HepG2 (cell line): ENCODE data around the gene ANKRD13D. TPM values are rescaled to one million over a fixed set of nuclear protein-coding genes. Genes with fewer than 3 reads are reported as not detected.

Experiments
- ATAC-seq: fragments of 200-7000 bp; cut with Tn5 transposase; 3 replicates; pipeline ENCODE4 v1.9.1; 2020; ENCODE audit warnings: mild to moderate bottlenecking, moderate library complexity
- BruUV-seq: library from RNA; stranded (reverse); fragments of 400-500 nt; replicated peaks from 2 replicates; lab custom pipeline; 2021; lab: Mats Ljungman, UMichigan
- CTCF ChIA-PET: fragments of 300-600 bp; formaldehyde crosslinking; extraction: SDS; loops from one replicate; lab custom pipeline; 2021; ENCODE audit warnings: low total read pairs, inconsistent platforms, low intra/inter-chr PET ratio; lab: Yijun Ruan, JAX
- POLR2A ChIA-PET: fragments of 350-600 bp; sonication (Branson Sonifier 250); formaldehyde crosslinking; loops from one replicate; lab custom pipeline; 2020; ENCODE audit warnings: antibody characterized with exemption, inconsistent platforms; lab: Yijun Ruan, JAX
- DNase-seq: peaks from one replicate; pipeline ENCODE4 v3.0.0-alpha.2; 2015; ENCODE audit warnings: low spot score
- FAIRE-seq: peaks from 3 replicates; lab custom pipeline; 2011; peaks lifted over from hg19 to GRCh38; lab: Jason Lieb, UNC
- H2AFZ ChIP-seq: one replicate; pipeline ENCODE4 v1.6.1; 2011; ENCODE audit warnings: low read length, inconsistent platforms
- H3K27ac ChIP-seq: fragments of 300-600 bp; 3 replicates; pipeline ENCODE4 v1.8.0; 2011; ENCODE audit warnings: mixed run types, mild to moderate bottlenecking, mixed read lengths, low read length, inconsistent platforms; ENCODE audit not compliant: insufficient read depth; ENCODE audit errors: extremely low read length
- H3K27me3 ChIP-seq, 2 experiments: fragments of 200-600 bp in 1 of 2; 2 replicates in 1 of 2; 3 replicates in 1 of 2; pipeline versions ENCODE4 v1.6.0 to v1.8.0; 2011; ENCODE audit warnings: low read length in 2 of 2, mild to moderate bottlenecking in 2 of 2, moderate library complexity in 2 of 2, inconsistent platforms in 1 of 2; ENCODE audit not compliant: insufficient read depth in 2 of 2, control insufficient read depth in 1 of 2
- H3K36me3 ChIP-seq, 2 experiments: fragments of 200-600 bp in 1 of 2; replicated peaks in 1 of 2; 2 replicates in 1 of 2; 3 replicates in 1 of 2; pipeline versions ENCODE4 v1.5.1 to v1.8.0; 2011; ENCODE audit warnings: low read length in 2 of 2, inconsistent platforms in 1 of 2; ENCODE audit not compliant: insufficient read depth in 2 of 2, control insufficient read depth in 1 of 2
- H3K4me1 ChIP-seq: 2 replicates; pipeline ENCODE4 v1.5.1; 2012; ENCODE audit warnings: low read length, inconsistent platforms; ENCODE audit not compliant: insufficient read depth
- H3K4me2 ChIP-seq: 2 replicates; pipeline ENCODE4 v1.6.0; 2011; ENCODE audit warnings: low read depth, low read length, inconsistent platforms
- H3K4me3 ChIP-seq, 3 experiments: fragments of 200-600 bp in 1 of 3; sonication (generic), shearing (Covaris generic) in 1 of 3; replicated peaks in 1 of 3; 2 replicates each; pipeline ENCODE4 v1.5.1; 2011 to 2016; ENCODE audit warnings: low read length in 3 of 3, inconsistent platforms in 2 of 3, low read depth in 2 of 3, mild to moderate bottlenecking in 2 of 3, control low read depth in 1 of 3, mixed read lengths in 1 of 3; ENCODE audit not compliant: insufficient read depth in 1 of 3
- H3K79me2 ChIP-seq: one replicate; pipeline ENCODE4 v1.6.1; 2011; ENCODE audit warnings: low read length, inconsistent platforms; ENCODE audit not compliant: insufficient read depth
- H3K9ac ChIP-seq: 2 replicates; pipeline ENCODE4 v1.6.0; 2011; ENCODE audit warnings: mild to moderate bottlenecking, low read depth, low read length, inconsistent platforms; ENCODE audit not compliant: insufficient read depth
- H3K9me3 ChIP-seq: 2 replicates; pipeline ENCODE4 v1.5.1; 2012; ENCODE audit warnings: mild to moderate bottlenecking, low read length
- H4K20me1 ChIP-seq: 2 replicates; pipeline ENCODE4 v1.6.0; 2011; ENCODE audit warnings: inconsistent platforms, mild to moderate bottlenecking, low read length, moderate library complexity; ENCODE audit not compliant: insufficient read depth
- CAMTA2 ChIP-seq: sonication (generic); formaldehyde crosslinking; IDR thresholded peaks from 2 replicates; pipeline ENCODE4 v1.4.0; 2020; ENCODE audit warnings: mild to moderate bottlenecking, missing genetic modification reagents, borderline replicate concordance
- ERF ChIP-seq: IDR thresholded peaks from 2 replicates; pipeline ENCODE4 v1.6.1; 2018; ENCODE audit warnings: missing biosample characterization, missing genetic modification reagents
- HDAC1 ChIP-seq: sonication (generic); formaldehyde crosslinking; IDR thresholded peaks from 2 replicates; pipeline ENCODE4 v1.5.1; 2020; ENCODE audit warnings: mild to moderate bottlenecking, missing genetic modification reagents
- ISX ChIP-seq: sonication (generic); formaldehyde crosslinking; conservative IDR thresholded peaks from 2 replicates; pipeline ENCODE4 v1.5.0; 2020; ENCODE audit warnings: missing genetic modification reagents
- POLR2G ChIP-seq: fragments of 200-400 bp; formaldehyde crosslinking; IDR thresholded peaks from 2 replicates; pipeline ENCODE4 v1.6.1; 2018; ENCODE audit warnings: mild to moderate bottlenecking, low read depth, low read length, moderate library complexity
- SRSF9 ChIP-seq: fragments of 200-400 bp; formaldehyde crosslinking; IDR thresholded peaks from 2 replicates; pipeline ENCODE4 v1.6.1; 2018; ENCODE audit warnings: borderline replicate concordance, mild to moderate bottlenecking, low read depth, low read length; ENCODE audit not compliant: insufficient read depth, poor library complexity, severe bottlenecking
- YY1 ChIP-seq: IDR thresholded peaks from 2 replicates; pipeline ENCODE4 v1.6.1; 2011; ENCODE audit warnings: low read length, low read depth, moderate library complexity, mild to moderate bottlenecking; ENCODE audit not compliant: insufficient read depth, insufficient replicate concordance
- ZNF264 ChIP-seq: sonication (generic); formaldehyde crosslinking; IDR thresholded peaks from 2 replicates; pipeline ENCODE4 v1.4.0; 2020; ENCODE audit warnings: missing genetic modification reagents
- ZNF451 ChIP-seq: sonication (generic); formaldehyde crosslinking; IDR thresholded peaks from 2 replicates; pipeline ENCODE4 v1.5.0; 2020; ENCODE audit warnings: mild to moderate bottlenecking, missing genetic modification reagents
- ZNF724P ChIP-seq: sonication (generic); formaldehyde crosslinking; IDR thresholded peaks from 2 replicates; pipeline ENCODE4 v1.8.0; 2022; ENCODE audit warnings: missing genetic modification reagents, borderline replicate concordance
- ZNF747 ChIP-seq: sonication (generic); formaldehyde crosslinking; IDR thresholded peaks from 2 replicates; pipeline ENCODE4 v1.8.1; 2023; ENCODE audit warnings: missing genetic modification reagents, mild to moderate bottlenecking, borderline replicate concordance
- WGBS: methylation state at CpG from one replicate; pipeline ENCODE4 v1.1.6; 2017; ENCODE audit warnings: low lambda C conversion rate; 5-methylcytosine and 5-hydroxymethylcytosine counted together
- in situ Hi-C: cut with HindIII; loops from 2 replicates; pipeline ENCODE4 v1.10.0; 2017; ENCODE audit warnings: low pct_unique_long_range_greater_than_20kb; ENCODE audit not compliant: extremely low pct_ligation_motif_present
- intact Hi-C: fragments of 100-400 bp; cut with micrococcal nuclease; formaldehyde crosslinking; loops from one replicate; pipeline ENCODE4 v1.10.0; 2022; ENCODE audit not compliant: unreplicated experiment
- polyA plus RNA-seq, 8 experiments: library from polyadenylated mRNA; depleted of rRNA in 3 of 8; stranded (reverse) in 7 of 8; unstranded in 1 of 8; fragments of >200 nt; fragmentation: Illumina TruSeq in 4 of 8; extraction: Trizol in 4 of 8; gene quantifications; 2 replicates each; pipeline versions ENCODE4 v1.2.1 to v1.2.3, GENCODE V29; 2011 to 2016; ENCODE audit warnings: low read depth in 4 of 8, missing spikeins in 1 of 8, mixed read lengths in 1 of 8; ENCODE audit not compliant: insufficient read depth in 1 of 8
- total RNA-seq, 5 experiments: library from RNA; depleted of rRNA; stranded (reverse); fragments of >200 nt; fragmentation: Illumina TruSeq; extraction: Trizol; gene quantifications; 2 replicates each; pipeline ENCODE4 v1.2.3, GENCODE V29; 2016; ENCODE audit warnings: low read depth in 1 of 5
- TF ChIP-seq, protein P1 (sequence below): sonication (generic); formaldehyde crosslinking; IDR thresholded peaks from 2 replicates; pipeline ENCODE4 v1.4.0; 2020; ENCODE audit warnings: missing genetic modification reagents
- TF ChIP-seq, protein P2 (sequence below): sonication (generic); formaldehyde crosslinking; IDR thresholded peaks from 2 replicates; pipeline ENCODE4 v1.5.1; 2020; ENCODE audit warnings: mild to moderate bottlenecking, missing genetic modification reagents, moderate library complexity

ANKRD13D gene
- total and polyA plus RNA-seq, 2 of the 13 experiments (the other 11 are each of a cell fraction or from before 2014, with no cell fraction given): 18.6 to 27.3 TPM

GRCh38 chr11:67240576-67241389 is 48.3 kb upstream of the ANKRD13D start:
- Histone ChIP-seq H4K20me1 (peaks cover 11% of the 10 kb centered on the region), H2AFZ (no peak overlapping the region), H3K4me3 (peak overlapping the region; percentile 72 to 82 (median 80)), H3K27ac (peak overlapping the region; percentile 89), H3K79me2 (peaks cover 41% of the 10 kb centered on the region), H3K4me1 (peaks cover 40% of the 10 kb centered on the region), H3K9ac (peak overlapping the region; percentile 91), H3K27me3 (no peaks in the 10 kb centered on the region; a peak in 1 of 5 replicates), H3K4me2 (peak overlapping the region; percentile 93), H3K9me3 (no peaks in the 10 kb centered on the region), H3K36me3 (peaks cover 4 to 21% of the 10 kb centered on the region in 2 experiments)
- ATAC-seq (peak; percentile 32), FAIRE-seq (peak; percentile 68), DNase-seq (peak; percentile 73)
- no TSS peak for BruUV-seq
- intact Hi-C loops: loop anchor here (10.0 kb wide), 1 partner anchor 144 kb away; no protein-coding TSS in a partner anchor
- WGBS: under 1% methylated on average over 16 of the region's 16 CpGs
- in situ Hi-C loops: no loop called here
- POLR2A ChIA-PET: interaction anchor here (0.6 to 3.3 kb wide), 11 partner anchors 11 to 146 kb away, joined by 3 to 20 read pairs (median 5); partner anchors contain the start of genes ANKRD13D and POLD4
- CTCF ChIA-PET: no interaction called here
- TF ChIP-seq ZNF264 (CRISPR knock-in tag): no peak
- TF ChIP-seq, protein P1, sequence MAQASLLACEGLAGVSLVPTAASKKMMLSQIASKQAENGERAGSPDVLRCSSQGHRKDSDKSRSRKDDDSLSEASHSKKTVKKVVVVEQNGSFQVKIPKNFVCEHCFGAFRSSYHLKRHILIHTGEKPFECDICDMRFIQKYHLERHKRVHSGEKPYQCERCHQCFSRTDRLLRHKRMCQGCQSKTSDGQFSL (CRISPR knock-in tag): 0 out of 2 replicates have a peak, but pooled peaks have one; percentile 65
- TF ChIP-seq, protein P2, sequence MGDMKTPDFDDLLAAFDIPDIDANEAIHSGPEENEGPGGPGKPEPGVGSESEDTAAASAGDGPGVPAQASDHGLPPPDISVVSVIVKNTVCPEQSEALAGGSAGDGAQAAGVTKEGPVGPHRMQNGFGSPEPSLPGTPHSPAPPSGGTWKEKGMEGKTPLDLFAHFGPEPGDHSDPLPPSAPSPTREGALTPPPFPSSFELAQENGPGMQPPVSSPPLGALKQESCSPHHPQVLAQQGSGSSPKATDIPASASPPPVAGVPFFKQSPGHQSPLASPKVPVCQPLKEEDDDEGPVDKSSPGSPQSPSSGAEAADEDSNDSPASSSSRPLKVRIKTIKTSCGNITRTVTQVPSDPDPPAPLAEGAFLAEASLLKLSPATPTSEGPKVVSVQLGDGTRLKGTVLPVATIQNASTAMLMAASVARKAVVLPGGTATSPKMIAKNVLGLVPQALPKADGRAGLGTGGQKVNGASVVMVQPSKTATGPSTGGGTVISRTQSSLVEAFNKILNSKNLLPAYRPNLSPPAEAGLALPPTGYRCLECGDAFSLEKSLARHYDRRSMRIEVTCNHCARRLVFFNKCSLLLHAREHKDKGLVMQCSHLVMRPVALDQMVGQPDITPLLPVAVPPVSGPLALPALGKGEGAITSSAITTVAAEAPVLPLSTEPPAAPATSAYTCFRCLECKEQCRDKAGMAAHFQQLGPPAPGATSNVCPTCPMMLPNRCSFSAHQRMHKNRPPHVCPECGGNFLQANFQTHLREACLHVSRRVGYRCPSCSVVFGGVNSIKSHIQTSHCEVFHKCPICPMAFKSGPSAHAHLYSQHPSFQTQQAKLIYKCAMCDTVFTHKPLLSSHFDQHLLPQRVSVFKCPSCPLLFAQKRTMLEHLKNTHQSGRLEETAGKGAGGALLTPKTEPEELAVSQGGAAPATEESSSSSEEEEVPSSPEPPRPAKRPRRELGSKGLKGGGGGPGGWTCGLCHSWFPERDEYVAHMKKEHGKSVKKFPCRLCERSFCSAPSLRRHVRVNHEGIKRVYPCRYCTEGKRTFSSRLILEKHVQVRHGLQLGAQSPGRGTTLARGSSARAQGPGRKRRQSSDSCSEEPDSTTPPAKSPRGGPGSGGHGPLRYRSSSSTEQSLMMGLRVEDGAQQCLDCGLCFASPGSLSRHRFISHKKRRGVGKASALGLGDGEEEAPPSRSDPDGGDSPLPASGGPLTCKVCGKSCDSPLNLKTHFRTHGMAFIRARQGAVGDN (CRISPR knock-in tag): no peak
- TF ChIP-seq CAMTA2 (CRISPR knock-in tag): no peak
- TF ChIP-seq SRSF9: no peak
- TF ChIP-seq POLR2G: 0 out of 2 replicates have a peak, but pooled peaks have one; percentile 41
- TF ChIP-seq YY1: no peak
- no peak for TF ChIP-seq ISX (CRISPR knock-in tag)
- peak; percentile 18; the same call in 1 of the 2 replicates for TF ChIP-seq ZNF747 (CRISPR knock-in tag)
- no peak for TF ChIP-seq HDAC1 (CRISPR knock-in tag)
- no peak for TF ChIP-seq ERF (CRISPR knock-in tag)
- TF ChIP-seq ZNF451 (CRISPR knock-in tag): no peak
- no peak for TF ChIP-seq ZNF724P
